Measurements from ENCODE around the gene KRT14. TPM values are rescaled to one million over a fixed set of nuclear protein-coding genes. Genes with fewer than 3 reads are reported as not detected.

The KRT14 gene
- polyA plus RNA-seq, 1 experiment: not detected

DNA sequence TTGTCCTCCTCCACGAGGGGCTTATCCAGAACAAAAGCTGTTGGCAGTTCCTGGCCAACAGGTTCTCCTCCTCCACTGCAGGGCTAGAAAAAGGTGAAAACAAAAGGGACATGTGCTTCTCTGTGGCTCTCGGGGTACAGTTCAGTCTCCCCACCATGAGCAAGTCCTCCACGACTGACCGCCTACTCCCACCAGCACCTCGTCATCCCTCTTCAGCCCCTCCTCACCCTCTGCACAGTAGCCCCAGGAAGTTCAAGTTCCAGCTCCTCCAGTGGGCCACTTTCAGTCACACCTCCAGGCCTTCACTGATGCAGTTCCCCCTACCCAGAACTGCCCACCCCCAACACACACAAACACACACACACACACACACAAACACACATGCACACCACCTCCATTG is 34.2 kb downstream of the KRT14 start:
- no peak overlapping the region for H3K27ac ChIP-seq (ENCODE audit: low read depth, low read length)
- H3K4me3 ChIP-seq (ENCODE audit: low read depth, low read length): no peak overlapping the region
- DNase-seq (ENCODE audit: low read depth, low spot score): no peak
- ChIA-PET CTCF (interaction anchor here (0.8 to 9.3 kb wide), 3 partner anchors 94 to 696 kb away, joined by 3 to 251 read pairs (median 230); no protein-coding TSS in a partner anchor), POLR2A (no interaction called here)
- H3K9me3 ChIP-seq (ENCODE audit: control insufficient read depth, insufficient read depth, low read length): no peaks in the 10 kb centered on the region; the same call in 1 of the 2 replicates
- peaks cover 10% of the 10 kb centered on the region for H3K27me3 ChIP-seq (ENCODE audit: control insufficient read depth, insufficient read depth, low read length)
- TF ChIP-seq, protein P1, sequence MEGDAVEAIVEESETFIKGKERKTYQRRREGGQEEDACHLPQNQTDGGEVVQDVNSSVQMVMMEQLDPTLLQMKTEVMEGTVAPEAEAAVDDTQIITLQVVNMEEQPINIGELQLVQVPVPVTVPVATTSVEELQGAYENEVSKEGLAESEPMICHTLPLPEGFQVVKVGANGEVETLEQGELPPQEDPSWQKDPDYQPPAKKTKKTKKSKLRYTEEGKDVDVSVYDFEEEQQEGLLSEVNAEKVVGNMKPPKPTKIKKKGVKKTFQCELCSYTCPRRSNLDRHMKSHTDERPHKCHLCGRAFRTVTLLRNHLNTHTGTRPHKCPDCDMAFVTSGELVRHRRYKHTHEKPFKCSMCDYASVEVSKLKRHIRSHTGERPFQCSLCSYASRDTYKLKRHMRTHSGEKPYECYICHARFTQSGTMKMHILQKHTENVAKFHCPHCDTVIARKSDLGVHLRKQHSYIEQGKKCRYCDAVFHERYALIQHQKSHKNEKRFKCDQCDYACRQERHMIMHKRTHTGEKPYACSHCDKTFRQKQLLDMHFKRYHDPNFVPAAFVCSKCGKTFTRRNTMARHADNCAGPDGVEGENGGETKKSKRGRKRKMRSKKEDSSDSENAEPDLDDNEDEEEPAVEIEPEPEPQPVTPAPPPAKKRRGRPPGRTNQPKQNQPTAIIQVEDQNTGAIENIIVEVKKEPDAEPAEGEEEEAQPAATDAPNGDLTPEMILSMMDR (IDR thresholded peaks at IDR 0.05; ENCODE audit: low read depth, low read length): no peak

GRCh38 chr17:41551365-41551764 is 35.3 kb downstream of the KRT14 start:
- ChIA-PET POLR2A (no interaction called here), CTCF (interaction anchor here (1.0 to 9.3 kb wide), 4 partner anchors 95 to 692 kb away, joined by 4 to 251 read pairs (median 196); no protein-coding TSS in a partner anchor)
- no peak overlapping the region for H3K4me3 ChIP-seq (ENCODE audit: low read depth, low read length)
- TF ChIP-seq, protein P1 (IDR thresholded peaks at IDR 0.05; ENCODE audit: low read depth, low read length): no peak
- no peak overlapping the region for H3K27ac ChIP-seq (ENCODE audit: low read depth, low read length)
- peaks cover 9% of the 10 kb centered on the region for H3K9me3 ChIP-seq (ENCODE audit: control insufficient read depth, insufficient read depth, low read length)
- DNase-seq (ENCODE audit: low read depth, low spot score): no peak
- H3K27me3 ChIP-seq (ENCODE audit: control insufficient read depth, insufficient read depth, low read length): no peaks in the 10 kb centered on the region

DNA sequence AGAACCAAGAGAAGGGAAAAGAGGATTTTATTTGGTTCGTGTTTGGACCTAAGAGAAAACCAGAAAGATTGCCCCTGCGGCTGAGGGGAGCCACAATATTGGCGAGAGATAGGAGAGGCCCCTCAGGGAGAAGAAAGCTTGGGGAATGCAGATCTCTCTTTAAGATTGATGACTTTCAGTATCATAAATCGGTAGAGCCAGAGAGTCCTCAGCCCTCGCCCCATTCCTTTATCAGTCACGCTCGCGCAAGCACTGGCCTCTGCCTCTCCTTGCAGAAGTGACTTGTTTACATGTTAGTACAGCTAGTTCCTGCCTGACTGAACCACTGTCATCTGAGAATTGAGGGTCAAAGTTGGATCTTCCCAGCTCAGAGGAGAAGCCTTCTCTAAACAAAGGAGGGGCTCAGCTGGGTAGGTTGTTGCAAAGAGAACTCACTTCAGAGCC is 37.1 kb downstream of the KRT14 start:
- CTCF ChIA-PET: interaction anchor here (0.5 to 9.3 kb wide), 112 partner anchors 9 to 1327 kb away, joined by 3 to 251 read pairs (median 6); partner anchors contain the start of genes EIF1, KRT10, KRT12 and KRT19
- peak overlapping the region; percentile 39 for H3K27ac ChIP-seq (ENCODE audit: low read depth, low read length)
- no peaks in the 10 kb centered on the region for H3K27me3 ChIP-seq (ENCODE audit: control insufficient read depth, insufficient read depth, low read length)
- POLR2A ChIA-PET: interaction anchor here (1.4 to 2.4 kb wide), 2 partner anchors 139 to 693 kb away, joined by 4 to 11 read pairs; partner anchors contain the start of gene EIF1
- TF ChIP-seq, protein P1 (IDR thresholded peaks at IDR 0.05; ENCODE audit: low read depth, low read length): no peak
- no peak overlapping the region for H3K4me3 ChIP-seq (ENCODE audit: low read depth, low read length)
- peaks cover 9% of the 10 kb centered on the region for H3K9me3 ChIP-seq (ENCODE audit: control insufficient read depth, insufficient read depth, low read length)
- DNase-seq (ENCODE audit: low read depth, low spot score): no peak

- POLR2A ChIA-PET: interaction anchor here (1.0 to 2.4 kb wide), 5 partner anchors 9 to 692 kb away, joined by 4 to 11 read pairs (median 5); partner anchors contain the start of genes EIF1 and KRTAP2-3
- H3K4me3 ChIP-seq (ENCODE audit: low read depth, low read length): no peak overlapping the region
- DNase-seq (ENCODE audit: low read depth, low spot score): peak; percentile 77
- CTCF ChIA-PET: interaction anchor here (0.6 to 9.3 kb wide), 141 partner anchors 9 to 934 kb away, joined by 3 to 251 read pairs (median 5); partner anchors contain the start of genes EIF1, KRT10, KRT12 and KRT19
- TF ChIP-seq, protein P1 (IDR thresholded peaks at IDR 0.05; ENCODE audit: low read depth, low read length): peak; percentile 86
- H3K27me3 ChIP-seq (ENCODE audit: control insufficient read depth, insufficient read depth, low read length): no peaks in the 10 kb centered on the region
- H3K9me3 ChIP-seq (ENCODE audit: control insufficient read depth, insufficient read depth, low read length): peaks cover 9% of the 10 kb centered on the region
- H3K27ac ChIP-seq (ENCODE audit: low read depth, low read length): peak overlapping the region; percentile 85
These were observed 37.7 kb downstream of the KRT14 start for GRCh38 chr17:41548844-41549595.

Data from AG04450 (cell line).